Activated naive CD8-positive, alpha-beta T cell treated with anti-CD3 and anti-CD28 coated beads, Interleukin-2, amount 50 U/mL, for 16 hours (primary cell): ENCODE measurements around the gene RBM34.

Experiments
- DNase-seq: peaks from one replicate; pipeline ENCODE4 v3.0.0-alpha.2; 2020; ENCODE audit warnings: low read depth, low spot score

RBM34 gene

DNA sequence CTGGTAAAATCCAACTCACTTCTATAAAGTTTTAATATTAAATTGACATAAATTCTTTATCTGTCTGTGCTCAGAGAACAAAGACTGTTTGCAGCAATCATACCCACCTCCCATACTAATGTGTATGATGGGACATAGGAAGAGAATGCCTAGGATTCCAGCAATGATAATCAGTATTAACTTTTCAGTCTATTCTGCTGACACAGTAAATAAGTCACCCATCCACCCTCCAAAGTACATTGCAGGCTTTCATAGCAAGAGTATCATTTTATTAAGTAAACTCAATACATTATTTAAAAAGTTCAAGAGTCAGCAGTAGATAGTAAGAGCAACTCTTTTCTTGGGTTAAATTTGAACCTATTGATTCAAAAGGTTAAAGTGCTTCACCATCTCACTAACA is 8.8 kb downstream of the RBM34 start:
- no peak for DNase-seq

DNA sequence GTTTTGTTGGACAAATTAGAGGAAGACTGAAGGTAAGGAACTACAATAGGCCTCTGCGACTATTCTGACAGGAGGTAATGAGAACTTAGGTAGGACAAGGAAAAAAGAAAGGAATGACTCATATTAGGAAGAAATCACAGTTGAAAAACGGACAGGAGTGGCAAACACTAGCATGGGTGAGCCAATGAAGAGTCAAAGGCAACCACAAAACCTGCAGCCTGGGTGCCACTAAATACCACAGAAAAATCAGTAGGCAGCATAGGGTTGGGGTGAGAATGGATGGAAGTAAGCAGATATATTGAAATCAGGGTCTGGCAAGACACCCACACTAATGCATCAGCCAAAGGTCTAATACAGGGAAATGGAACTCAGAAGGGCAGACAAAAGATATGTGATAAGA is 10.0 kb downstream of the RBM34 start:
- DNase-seq: no peak

DNA sequence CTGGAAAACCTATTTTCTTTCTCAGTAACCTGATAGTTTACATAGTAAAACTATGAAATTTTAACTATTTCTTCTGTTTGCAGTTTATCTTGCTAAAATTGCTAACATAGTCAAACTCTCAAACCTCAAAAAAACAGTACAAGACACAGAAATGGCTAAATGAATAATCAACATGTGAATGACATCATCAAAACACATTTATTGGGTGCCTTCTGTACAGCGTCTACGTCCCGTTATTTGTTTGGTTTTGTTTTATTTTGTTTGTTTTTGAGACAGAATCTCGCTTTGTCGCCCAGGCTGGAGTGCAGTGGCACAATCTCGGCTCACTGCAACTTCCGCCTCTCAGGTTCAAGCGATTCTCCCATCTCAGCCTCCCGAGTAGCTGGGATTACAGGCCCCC is 11.2 kb downstream of the RBM34 start:
- no peak for DNase-seq

DNA sequence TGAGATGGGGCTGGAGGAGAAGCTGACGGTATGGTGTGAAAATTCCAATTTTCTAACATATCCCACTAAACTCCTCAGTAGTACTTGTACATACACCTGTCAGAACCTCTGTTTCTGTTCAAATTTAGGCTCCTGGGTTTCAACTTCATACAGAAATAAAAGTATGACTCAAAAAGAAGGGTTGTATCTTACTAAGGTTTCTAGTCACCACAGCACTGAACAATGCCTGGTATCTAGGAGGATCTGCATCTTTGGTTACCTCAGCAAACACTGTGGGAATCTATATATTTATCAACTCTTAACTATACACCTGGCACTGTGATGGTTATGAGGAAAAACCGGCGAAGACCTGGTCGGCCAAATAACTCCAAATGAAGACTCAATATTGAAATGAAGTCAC is 13.8 kb downstream of the RBM34 start:
- DNase-seq: no peak

DNA sequence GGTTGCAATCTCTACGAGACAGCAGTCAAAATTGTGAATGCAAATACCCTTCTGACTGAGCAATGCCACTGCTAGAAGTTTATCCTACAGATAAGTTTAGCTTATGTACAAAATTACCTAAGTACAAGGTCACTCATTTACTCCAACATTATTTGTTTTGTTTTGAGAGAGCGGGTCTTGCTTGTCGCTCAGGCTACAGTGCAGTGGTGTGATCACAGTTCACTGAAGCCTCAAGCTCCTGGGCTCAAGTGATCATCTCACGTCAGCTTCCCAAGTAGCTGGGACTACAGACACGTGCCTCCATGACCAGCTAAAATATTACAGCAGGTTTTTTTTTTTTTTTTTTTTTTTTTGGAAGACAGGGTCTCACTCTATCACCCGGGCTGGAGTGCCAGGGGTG is 15.4 kb downstream of the RBM34 start:
- DNase-seq: no peak

DNA sequence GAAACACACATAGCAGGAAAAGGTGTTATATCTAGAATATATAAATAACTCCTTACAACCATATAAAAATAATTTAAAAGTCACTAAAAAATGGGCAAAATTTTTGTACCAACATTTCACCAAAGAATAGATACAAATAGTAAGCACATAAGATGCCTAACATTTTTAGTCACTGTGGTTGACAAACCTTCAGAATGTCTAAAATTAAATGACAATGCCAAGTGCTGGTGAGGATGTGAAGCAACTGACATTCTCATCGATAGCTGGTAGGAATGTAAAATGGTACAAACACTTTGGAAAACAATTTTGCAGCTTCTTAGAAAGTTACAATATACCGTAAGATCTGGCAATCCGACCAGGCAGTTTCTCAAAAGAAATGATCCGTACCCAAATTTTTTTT is 18.1 kb downstream of the RBM34 start:
- no peak for DNase-seq

DNA sequence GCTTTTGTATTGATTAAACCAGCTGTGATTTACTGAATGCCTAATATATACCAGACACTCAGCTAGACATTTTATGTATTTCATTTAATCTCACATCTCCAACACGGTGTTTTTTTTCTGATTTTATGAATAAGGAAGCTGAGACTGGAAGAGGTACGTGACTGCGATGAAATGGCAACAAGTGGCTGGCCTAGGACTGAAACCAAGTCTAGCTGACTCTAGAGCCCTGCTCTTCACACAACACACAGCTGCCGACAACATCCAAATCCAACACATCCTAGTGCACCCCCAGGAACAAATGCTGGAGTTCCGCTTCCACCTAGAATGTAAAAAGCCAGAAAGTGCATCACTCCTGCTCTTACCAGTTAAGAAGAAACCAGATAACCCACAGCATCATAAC is 21.7 kb downstream of the RBM34 start:
- no peak for DNase-seq

DNA sequence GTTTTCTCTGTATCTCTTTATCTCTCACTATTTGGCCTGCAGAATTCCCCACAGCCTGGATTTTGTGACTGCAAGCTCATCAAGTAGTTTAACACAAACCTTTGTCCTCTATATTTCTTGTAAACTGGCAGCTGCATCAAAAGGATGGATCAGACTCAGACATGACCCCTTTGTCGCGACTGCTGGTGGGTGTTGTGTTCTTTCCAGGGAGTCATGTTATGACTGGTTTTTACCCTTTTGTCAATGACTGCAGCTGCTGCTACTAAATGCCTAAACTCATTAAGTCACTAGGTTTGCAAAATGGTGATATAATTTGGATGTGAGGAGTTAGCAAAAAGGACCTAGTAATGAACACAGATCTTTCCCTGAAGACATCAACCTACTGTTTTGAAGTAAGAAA is 22.2 kb downstream of the RBM34 start:
- DNase-seq: no peak

DNA sequence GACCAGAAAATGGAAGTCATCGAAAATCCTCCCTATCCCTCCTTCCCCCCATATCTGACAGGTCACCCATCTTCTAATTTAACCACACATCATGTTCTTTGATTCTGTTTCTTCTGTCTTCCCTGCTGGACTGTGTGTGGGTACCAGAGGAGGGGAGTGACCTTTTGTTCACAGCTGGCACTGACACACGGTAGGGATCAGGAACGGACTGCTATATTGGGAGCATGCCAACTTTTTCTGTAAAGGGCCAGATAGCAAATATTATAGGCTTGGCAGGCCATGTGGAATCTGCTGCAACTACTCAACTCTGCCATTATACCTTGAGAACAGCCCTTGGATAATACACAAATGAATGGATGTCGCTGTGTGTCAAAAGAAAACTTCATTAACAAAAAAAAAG is 24.9 kb downstream of the RBM34 start:
- no peak for DNase-seq

DNA sequence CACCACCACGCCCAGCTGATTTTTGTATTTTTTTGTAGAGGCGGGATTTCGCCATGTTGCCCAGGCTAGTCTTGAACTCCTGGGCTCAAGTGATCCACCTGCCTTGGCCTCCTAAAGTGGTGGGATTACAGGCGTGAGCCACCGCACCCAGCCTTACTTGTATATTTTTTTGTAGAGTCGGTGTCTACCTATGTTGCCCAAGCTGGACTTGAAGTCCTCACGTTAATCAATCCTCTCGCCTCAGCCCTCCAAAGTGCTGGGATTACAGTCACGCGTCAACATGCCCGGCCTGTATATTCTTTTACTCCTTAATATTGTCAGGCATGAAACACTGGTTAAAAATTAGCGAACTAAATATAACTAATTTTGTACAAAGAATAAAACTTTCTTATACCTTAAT is 26.9 kb downstream of the RBM34 start:
- DNase-seq: no peak

DNA sequence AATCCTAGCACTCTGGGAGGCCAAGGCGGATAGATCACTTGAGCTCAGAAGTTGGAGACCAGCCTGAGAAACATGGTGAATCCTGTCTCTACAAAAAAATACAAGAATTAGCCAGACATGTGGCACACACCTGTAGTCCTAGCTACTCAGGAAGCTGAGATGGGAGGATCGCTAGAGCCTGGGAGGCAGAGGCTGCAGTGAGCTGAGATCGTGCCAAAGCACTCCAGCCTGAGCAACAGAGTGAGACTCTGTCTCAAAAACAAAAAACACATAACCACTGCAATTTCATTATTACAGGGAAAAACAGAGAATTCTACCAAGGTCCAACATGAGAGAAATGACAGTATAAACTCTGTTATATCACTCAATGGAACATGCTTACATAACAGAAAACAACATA is 28.0 kb downstream of the RBM34 start:
- no peak for DNase-seq

DNA sequence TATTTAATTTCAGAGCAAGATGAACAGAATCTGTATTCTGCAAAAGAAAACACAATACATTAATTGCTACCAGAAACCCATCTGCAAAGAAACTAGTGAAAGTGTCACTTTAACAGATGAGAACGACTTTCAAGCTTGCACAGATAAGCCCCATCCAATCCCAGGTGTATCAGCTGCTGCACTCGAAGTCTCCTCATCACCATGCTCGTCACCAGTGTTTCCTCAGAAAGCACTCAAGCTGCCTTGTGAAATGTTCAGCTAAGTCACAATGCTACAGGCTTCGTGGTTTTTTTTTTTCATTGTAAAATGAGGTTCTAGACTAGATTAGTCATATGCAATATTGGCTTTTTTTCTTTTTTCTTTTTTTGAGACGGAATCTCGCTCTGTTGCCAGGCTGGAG is 29.1 kb downstream of the RBM34 start:
- DNase-seq: no peak

DNA sequence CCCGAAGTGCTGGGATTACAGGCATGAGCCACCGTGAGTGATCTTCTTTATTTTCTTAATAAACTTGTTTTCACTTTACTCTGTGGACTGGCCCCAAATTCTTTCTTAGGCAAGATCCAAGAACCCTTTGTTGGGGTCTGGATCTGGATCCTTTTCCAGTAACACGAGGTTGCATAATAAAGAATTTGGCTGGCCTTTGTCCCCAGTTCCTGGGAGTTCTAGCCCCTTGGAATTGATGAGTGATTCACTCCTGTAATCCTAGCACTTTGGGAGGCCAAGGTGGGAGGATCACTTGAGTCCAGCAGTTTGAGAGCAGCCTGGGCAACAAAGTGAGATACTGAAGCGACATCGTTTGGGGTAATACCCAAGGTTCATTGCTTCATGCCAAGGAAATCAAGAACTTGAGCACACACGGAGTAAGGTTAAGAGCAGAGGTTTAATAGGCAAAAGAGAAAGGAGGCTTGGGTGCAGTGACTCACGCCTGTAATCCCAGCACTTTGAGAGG is 30.2 kb downstream of the RBM34 start:
- no peak for DNase-seq

DNA sequence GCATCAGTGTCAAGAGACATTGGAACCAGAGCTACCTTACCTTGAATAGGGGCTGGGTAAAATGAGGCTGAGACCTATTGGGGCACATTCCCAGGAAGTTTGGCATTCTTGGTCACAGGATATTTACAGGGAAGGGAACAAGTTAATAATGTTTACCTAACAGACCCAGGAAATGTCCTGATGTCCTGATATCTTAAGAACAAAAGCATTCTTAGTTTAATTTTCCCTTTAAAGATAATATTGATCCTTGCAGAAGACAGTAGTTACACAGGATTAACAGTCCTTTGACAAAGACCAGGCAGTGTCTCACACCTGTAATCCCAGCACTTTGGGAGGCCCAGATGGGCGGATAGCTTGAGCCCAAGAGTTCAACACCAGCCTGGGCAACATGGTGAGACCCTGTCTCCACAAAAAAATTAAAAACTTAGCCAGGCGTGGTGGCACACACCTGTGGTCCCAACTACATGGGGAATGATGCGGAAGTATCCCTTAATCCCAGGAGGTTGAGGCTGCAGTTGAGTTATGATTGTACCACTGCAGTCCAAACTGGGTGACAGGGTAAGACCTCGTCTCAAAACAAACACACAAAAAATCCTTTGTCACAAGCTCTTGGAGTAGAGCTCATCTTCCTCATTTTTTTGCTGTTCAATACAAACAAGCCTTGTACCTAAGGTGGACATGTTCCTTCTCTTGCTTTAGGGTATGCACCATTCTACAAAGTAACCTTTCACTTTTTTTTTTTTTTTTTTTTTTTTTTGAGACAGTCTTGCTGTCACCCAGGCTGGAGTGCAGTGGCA is 31.1 kb downstream of the RBM34 start:
- DNase-seq: no peak

DNA sequence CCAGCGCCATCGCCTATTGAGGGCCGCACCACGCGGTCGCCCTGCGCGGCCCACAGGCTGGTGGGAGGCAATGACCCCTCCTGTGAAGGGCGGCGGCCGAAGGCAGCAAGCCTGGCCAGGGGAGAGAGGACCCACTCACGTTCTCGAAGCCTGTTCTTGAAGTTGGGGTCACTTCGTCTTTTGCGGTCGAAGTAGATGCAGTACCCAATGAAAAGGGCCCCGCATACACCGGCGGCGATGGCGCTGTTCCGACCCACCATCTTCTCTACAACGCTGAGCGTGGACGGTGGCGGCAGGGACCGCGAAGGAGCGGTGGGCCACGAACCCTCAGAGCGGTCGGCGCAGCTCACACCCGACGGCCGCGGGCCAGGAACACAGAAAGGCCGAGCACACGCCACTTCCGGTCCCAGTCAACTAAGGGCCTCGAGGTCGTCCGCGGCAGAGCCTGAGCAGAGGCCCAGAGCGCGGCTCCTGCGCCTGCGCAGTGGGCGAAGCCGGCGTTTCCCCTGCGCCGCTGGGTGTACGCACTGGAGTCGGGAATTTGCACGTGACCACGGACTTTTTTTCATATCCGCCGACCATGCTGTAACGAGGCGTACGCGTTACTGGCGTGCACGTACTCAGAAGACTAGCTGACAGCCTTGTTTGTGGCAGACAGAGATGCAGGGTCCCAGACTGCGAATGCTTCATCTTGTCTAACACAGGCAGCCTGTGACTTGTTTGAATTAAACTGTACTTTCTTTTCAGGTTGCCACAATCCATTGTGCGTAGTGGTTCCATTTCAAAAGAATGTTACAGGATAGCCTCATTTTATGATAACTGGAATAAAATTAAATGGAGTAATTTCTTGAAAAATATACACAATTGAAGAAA is 32.4 kb downstream of the RBM34 start, which contains the start of gene TOMM20:
TOMM20 (minus strand) TSS at position 382 of the 873 bp plus-strand sequence; CDS start at position 260, 122 bp downstream.
- DNase-seq: peak; percentile 82

DNA sequence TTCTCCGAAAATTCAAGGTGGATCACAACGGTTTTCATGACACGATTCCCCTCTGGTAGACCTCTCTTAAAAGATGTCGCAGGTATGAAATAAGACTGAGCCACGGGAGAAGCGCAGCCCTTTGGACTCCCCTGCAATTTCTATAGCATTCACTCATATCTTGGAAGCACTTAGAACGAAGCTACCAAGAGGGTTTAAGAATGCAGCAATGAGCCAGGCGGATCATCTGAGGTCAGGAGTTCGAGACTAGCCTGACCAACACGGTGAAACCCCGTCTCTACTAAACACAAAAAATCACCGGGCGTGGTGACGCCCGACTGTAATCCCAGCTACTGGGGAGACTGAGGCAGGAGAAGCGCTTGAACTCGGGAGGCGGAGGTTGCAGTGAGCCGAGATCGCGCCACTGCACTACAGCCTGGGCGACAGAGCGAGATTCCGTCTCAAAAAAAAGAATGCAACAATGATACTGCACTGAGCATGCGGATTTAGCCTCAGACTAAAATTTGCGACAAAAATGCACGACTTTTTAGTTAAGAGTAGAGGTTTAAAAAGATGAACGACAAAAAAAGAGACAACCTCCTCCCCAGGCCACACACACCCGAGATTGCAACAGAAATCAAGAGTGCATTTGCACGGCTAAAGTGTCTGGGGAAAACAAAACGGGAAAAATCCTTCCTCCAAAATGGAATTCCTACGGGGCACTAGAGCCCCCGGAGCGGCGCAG is 33.2 kb downstream of the RBM34 start:
- DNase-seq: no peak

DNA sequence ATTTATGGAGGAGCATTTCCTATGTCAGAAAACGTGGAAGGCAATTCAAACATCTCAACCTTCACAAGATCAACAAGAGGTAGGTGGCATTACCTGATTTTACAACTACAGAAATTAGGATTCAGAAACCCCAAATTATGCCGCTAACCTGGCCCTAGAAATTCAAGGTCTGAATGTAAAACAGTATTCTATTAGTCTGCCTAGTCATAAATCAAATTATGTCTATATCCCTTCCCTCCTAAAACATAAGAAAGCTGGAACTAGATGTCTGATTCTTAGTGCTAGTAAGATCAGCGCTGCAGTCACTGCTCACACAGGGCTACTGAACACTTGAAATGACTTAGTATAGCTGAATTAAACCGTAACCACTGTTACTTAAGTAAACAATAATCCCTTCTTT is 33.8 kb downstream of the RBM34 start:
- no peak for DNase-seq

DNA sequence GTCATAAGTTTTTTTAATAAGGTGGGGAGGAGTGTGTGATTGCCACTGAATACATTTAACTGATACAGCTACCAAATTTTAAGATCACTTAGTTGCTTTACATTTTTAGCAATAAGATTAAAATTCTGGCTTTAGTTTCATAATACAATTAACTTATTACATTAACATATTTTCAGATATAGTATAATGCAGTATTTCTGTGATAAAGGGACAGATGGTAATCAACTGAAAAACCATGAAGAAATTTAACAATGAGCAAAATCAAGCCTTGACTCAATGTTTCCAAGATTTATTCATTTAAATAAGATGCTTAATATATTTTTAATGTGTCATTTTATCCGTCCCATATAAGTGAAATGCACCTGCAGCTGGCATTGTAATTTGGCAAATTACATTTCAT is 36.4 kb downstream of the RBM34 start:
- no peak for DNase-seq

DNA sequence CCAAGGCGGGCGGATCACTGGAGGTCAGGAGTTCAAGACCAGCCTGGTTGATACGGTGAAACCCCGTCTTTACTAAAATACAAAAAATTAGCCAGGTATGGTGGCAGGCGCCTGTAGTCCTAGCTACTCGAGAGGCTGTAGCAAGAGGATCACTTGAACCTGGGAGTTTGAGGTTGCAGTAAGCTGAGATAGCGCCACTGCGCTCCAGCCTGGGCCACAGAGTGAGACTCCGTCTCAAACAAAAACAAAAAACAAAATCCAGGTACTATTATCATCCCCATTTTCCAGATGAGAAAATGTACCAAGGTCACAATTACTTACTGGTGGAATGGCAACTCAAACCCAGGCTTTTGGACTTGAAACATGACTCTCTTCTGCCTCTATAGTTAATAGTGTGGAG is 36.9 kb downstream of the RBM34 start:
- no peak for DNase-seq

DNA sequence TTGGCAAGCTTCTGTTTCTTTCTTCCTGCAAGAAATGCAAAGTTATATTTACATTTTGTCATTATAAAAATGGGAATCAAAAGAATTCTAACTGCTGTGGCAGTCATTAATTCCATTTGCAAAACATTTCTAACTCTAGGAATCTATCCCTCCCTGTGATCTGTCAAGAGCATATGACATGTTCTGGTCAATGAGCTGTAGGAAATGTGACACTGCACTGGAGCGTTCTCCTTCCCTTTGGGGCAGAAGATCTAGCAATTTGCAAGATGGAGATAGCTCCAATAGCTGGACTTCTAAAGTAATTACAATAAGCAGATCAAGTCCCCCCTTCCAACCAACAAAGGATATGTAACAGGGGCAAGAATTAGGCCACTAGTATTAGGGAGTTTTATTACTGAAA is 38.7 kb downstream of the RBM34 start:
- no peak for DNase-seq

DNA sequence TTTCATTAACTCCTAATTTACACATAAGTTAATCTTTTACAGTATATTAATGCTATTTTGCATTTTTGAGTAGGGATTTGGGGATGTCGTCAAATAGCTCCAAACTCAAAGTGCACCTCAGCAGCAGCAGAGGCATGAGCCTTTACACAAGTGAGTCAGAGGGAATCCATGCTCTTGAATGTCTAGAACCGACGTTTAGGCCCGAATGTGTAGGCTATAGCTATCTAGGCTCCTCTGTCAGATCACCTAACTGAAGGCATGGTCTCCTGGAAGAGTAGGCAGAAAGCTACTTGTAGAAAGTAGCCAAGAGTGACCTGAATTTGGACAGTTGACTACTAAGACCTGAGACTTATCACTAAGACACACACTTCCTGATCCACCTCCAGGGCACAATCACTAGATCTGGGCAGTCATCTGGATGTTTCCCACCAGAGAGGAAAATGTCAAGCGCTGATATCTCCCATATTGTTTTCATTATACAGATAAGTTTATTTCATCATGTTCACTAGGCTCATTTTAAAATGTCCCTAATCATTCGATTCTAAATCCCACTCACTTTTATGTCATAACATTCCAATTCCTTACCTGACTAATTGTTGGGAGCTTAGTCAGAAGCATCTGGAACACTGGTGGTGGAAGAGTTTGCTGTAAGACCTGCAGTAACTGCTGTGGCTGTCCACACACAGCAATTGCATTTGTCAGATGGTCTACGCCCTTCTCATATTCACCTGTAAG is 47.7 kb downstream of the RBM34 start:
- DNase-seq: no peak
